Tibial artery (tissue), 4 donors: ENCODE measurements around the gene CYGB.
"Not testable (repeated sequence)": the region's sequence is repeated elsewhere in the genome, so short reads cannot be mapped to it uniquely, and the experiment has no call there.

Experiments
- DNase-seq, 2 donors: peaks; one replicate each; pipeline ENCODE4 v3.0.0-alpha.2; 2019
- H3K27ac ChIP-seq, 2 donors: fragments of 200-600 bp; sonication (generic) in 1 of 2; 1 replicate in 1 of 2; 2 replicates in 1 of 2; pipeline ENCODE4 v1.5.1; 2018 to 2019; ENCODE audit warnings: mild to moderate bottlenecking in 1 of 2
- H3K27me3 ChIP-seq, 2 donors: fragments of 200-600 bp; sonication (generic) in 1 of 2; one replicate each; pipeline versions ENCODE4 v1.5.1 to v1.6.0; 2016 to 2019
- H3K36me3 ChIP-seq, 3 donors: fragments of 200-600 bp; sonication (generic) in 2 of 3; one replicate each; pipeline ENCODE4 v1.5.1; 2016 to 2019; ENCODE audit warnings: mild to moderate bottlenecking in 2 of 3
- H3K4me1 ChIP-seq, 4 donors: fragments of 200-600 bp; sonication (generic) in 2 of 4; 1 replicate in 3 of 4; 2 replicates in 1 of 4; pipeline ENCODE4 v1.5.1; 2016 to 2019
- H3K4me3 ChIP-seq, 2 donors: fragments of 200-600 bp; sonication (generic) in 1 of 2; 1 replicate in 1 of 2; 2 replicates in 1 of 2; pipeline ENCODE4 v1.5.1; 2018 to 2019; ENCODE audit warnings: mild to moderate bottlenecking in 2 of 2
- H3K9me3 ChIP-seq, 3 donors: fragments of 200-600 bp; sonication (generic) in 1 of 3; one replicate each; pipeline ENCODE4 v1.5.1; 2016 to 2019
- intact Hi-C: fragments of 100-400 bp; cut with DNase I; formaldehyde crosslinking; loops from one replicate; pipeline ENCODE4 v1.15.0; 2023; ENCODE audit warnings: low total_unique reads
- TF ChIP-seq, protein P1 (sequence below), 2 experiments: fragments of 200-600 bp in 1 of 2; fragments of 450-650 bp in 1 of 2; IDR thresholded peaks; one replicate each; pipeline ENCODE4 v1.5.1; 2017 to 2019; ENCODE audit warnings: antibody characterized with exemption in 2 of 2, mild to moderate bottlenecking in 1 of 2, moderate library complexity in 1 of 2

The CYGB gene

GRCh38 chr17:76561799-76562268 is 24.3 kb upstream of the CYGB start:
- no peaks in the 10 kb centered on the region for H3K27me3 ChIP-seq
- peaks cover 17 to 46% (median 25%) of the 10 kb centered on the region in 3 donors for H3K36me3 ChIP-seq
- TF ChIP-seq, protein P1, sequence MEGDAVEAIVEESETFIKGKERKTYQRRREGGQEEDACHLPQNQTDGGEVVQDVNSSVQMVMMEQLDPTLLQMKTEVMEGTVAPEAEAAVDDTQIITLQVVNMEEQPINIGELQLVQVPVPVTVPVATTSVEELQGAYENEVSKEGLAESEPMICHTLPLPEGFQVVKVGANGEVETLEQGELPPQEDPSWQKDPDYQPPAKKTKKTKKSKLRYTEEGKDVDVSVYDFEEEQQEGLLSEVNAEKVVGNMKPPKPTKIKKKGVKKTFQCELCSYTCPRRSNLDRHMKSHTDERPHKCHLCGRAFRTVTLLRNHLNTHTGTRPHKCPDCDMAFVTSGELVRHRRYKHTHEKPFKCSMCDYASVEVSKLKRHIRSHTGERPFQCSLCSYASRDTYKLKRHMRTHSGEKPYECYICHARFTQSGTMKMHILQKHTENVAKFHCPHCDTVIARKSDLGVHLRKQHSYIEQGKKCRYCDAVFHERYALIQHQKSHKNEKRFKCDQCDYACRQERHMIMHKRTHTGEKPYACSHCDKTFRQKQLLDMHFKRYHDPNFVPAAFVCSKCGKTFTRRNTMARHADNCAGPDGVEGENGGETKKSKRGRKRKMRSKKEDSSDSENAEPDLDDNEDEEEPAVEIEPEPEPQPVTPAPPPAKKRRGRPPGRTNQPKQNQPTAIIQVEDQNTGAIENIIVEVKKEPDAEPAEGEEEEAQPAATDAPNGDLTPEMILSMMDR (IDR thresholded peaks at IDR 0.05): no peak
- DNase-seq: no peak
- no peaks in the 10 kb centered on the region for H3K9me3 ChIP-seq
- no peak overlapping the region for H3K27ac ChIP-seq
- intact Hi-C loops: no loop called here
- peaks cover 0 to 40% (median 20%) of the 10 kb centered on the region in 4 donors for H3K4me1 ChIP-seq
- no peak overlapping the region for H3K4me3 ChIP-seq

- Histone ChIP-seq H3K9me3 (no peaks in the 10 kb centered on the region), H3K4me1 (peaks cover 0 to 43% (median 22%) of the 10 kb centered on the region in 4 donors), H3K36me3 (peaks cover 17 to 43% (median 25%) of the 10 kb centered on the region in 3 donors), H3K27ac (no peak overlapping the region), H3K4me3 (no peak overlapping the region), H3K27me3 (no peaks in the 10 kb centered on the region)
- TF ChIP-seq, protein P1 (IDR thresholded peaks at IDR 0.05): no peak
- intact Hi-C loops: no loop called here
- DNase-seq: no peak
Observed at GRCh38 chr17:76561332-76561731, 23.8 kb upstream of the CYGB start.

- no peak overlapping the region for H3K4me3 ChIP-seq
- no peaks in the 10 kb centered on the region for H3K9me3 ChIP-seq
- H3K36me3 ChIP-seq: peaks cover 17 to 38% (median 25%) of the 10 kb centered on the region in 3 donors
- H3K4me1 ChIP-seq: peaks cover 0 to 43% (median 22%) of the 10 kb centered on the region in 4 donors
- intact Hi-C loops: no loop called here
- H3K27ac ChIP-seq: no peak overlapping the region
- TF ChIP-seq, protein P1 (IDR thresholded peaks at IDR 0.05): no peak
- no peak for DNase-seq
- no peaks in the 10 kb centered on the region for H3K27me3 ChIP-seq
Observed at GRCh38 chr17:76560877-76561221, 23.3 kb upstream of the CYGB start.

- Histone ChIP-seq H3K4me3 (no peak overlapping the region), H3K27ac (no peak overlapping the region), H3K9me3 (no peaks in the 10 kb centered on the region), H3K27me3 (no peaks in the 10 kb centered on the region), H3K36me3 (peaks cover 17 to 32% (median 24%) of the 10 kb centered on the region in 3 donors), H3K4me1 (peaks cover 0 to 43% (median 22%) of the 10 kb centered on the region in 4 donors)
- intact Hi-C loops: no loop called here
- TF ChIP-seq, protein P1 (IDR thresholded peaks at IDR 0.05): no peak
- no peak for DNase-seq
Observed at GRCh38 chr17:76560036-76560876, 22.7 kb upstream of the CYGB start.

GRCh38 chr17:76559460-76559859 is 22.0 kb upstream of the CYGB start:
- H3K4me1 ChIP-seq: peaks cover 0 to 44% (median 22%) of the 10 kb centered on the region in 4 donors
- not testable (repeated sequence) for DNase-seq, H3K27me3 ChIP-seq, H3K4me3 ChIP-seq, H3K9me3 ChIP-seq, H3K27ac ChIP-seq
- intact Hi-C loops: loop anchor here (10.0 kb wide), 1 partner anchor 155 kb away; the partner anchor contains the start of gene MXRA7
- peaks cover 13 to 24% (median 16%) of the 10 kb centered on the region in 3 donors for H3K36me3 ChIP-seq
